Fibroblast of pulmonary artery (primary cell): ENCODE data around the gene DAPK1.

Experiments used
- DNase-seq: peaks from one replicate; pipeline ENCODE4 v3.0.0-alpha.2; 2010; ENCODE audit warnings: low read depth
- H3K4me3 ChIP-seq: replicated peaks from 2 replicates; pipeline ENCODE4 v1.5.1; 2011; ENCODE audit warnings: low read depth, mild to moderate bottlenecking, control low read depth, low read length, moderate library complexity
- CTCF ChIP-seq: IDR thresholded peaks from 2 replicates; pipeline ENCODE4 v1.5.1; 2011; ENCODE audit warnings: mild to moderate bottlenecking, control low read depth, low read length, inconsistent platforms; ENCODE audit errors: missing control alignments

DAPK1 gene

GRCh38 chr9:87642330-87643106, 144.9 kb downstream of the DAPK1 start:
- no peak for TF ChIP-seq CTCF
- peak; percentile 8 for DNase-seq
- H3K4me3 ChIP-seq = no peak overlapping the region

GRCh38 chr9:87643107-87643650, 145.5 kb downstream of the DAPK1 start:
- no peak overlapping the region for H3K4me3 ChIP-seq
- no peak for DNase-seq
- TF ChIP-seq CTCF = no peak

GRCh38 chr9:87643778-87644570, 146.3 kb downstream of the DAPK1 start:
- no peak overlapping the region for H3K4me3 ChIP-seq
- TF ChIP-seq CTCF = no peak
- DNase-seq = no peak

GRCh38 chr9:87644659-87645058, 147.0 kb downstream of the DAPK1 start:
- H3K4me3 ChIP-seq = no peak overlapping the region
- no peak for DNase-seq
- TF ChIP-seq CTCF = no peak

- H3K4me3 ChIP-seq = no peak overlapping the region
- no peak for TF ChIP-seq CTCF
- no peak for DNase-seq
Measured at GRCh38 chr9:87646546-87646945, 148.9 kb downstream of the DAPK1 start.

GRCh38 chr9:87647114-87647513, 149.4 kb downstream of the DAPK1 start:
- no peak for TF ChIP-seq CTCF
- DNase-seq = no peak
- H3K4me3 ChIP-seq = no peak overlapping the region
